Osteocyte (in vitro differentiated cells): ENCODE results near the gene NCF4. TPM values are rescaled to one million over a fixed set of nuclear protein-coding genes. Genes with fewer than 3 reads are reported as not detected.

Source experiments
- DNase-seq: peaks from one replicate; pipeline ENCODE4 v3.0.0; 2021; ENCODE audit warnings: mixed read lengths; ENCODE audit not compliant: unreplicated experiment; ENCODE audit errors: extremely low spot score
- H3K27ac Mint-ChIP-seq: one replicate; pipeline ENCODE4 v1.8.0; 2021; ENCODE audit warnings: mild to moderate bottlenecking, mixed read lengths; ENCODE audit not compliant: unreplicated experiment
- H3K27me3 Mint-ChIP-seq: one replicate; pipeline ENCODE4 v1.8.0; 2021; ENCODE audit warnings: mixed read lengths; ENCODE audit not compliant: unreplicated experiment
- H3K36me3 Mint-ChIP-seq: one replicate; pipeline ENCODE4 v1.8.0; 2021; ENCODE audit warnings: mixed read lengths; ENCODE audit not compliant: unreplicated experiment
- H3K4me1 Mint-ChIP-seq: one replicate; pipeline ENCODE4 v1.8.0; 2021; ENCODE audit warnings: mixed read lengths; ENCODE audit not compliant: unreplicated experiment
- H3K4me3 Mint-ChIP-seq: one replicate; pipeline ENCODE4 v1.8.0; 2021; ENCODE audit warnings: mild to moderate bottlenecking, moderate library complexity, mixed read lengths; ENCODE audit not compliant: unreplicated experiment
- H3K9me3 Mint-ChIP-seq: one replicate; pipeline ENCODE4 v1.8.0; 2021; ENCODE audit warnings: mixed read lengths; ENCODE audit not compliant: unreplicated experiment
- long read RNA-seq: library from polyadenylated mRNA; unstranded; transcript quantifications from one replicate; pipeline ENCODE4 v2.0.0, GENCODE V29; 2021
- total RNA-seq: library from RNA; stranded (reverse); gene quantifications from 2 replicates; pipeline ENCODE4 v1.2.1, GENCODE V29; 2021
- TF ChIP-seq, protein P1 (sequence below): fragments of 200-600 bp; sonication (generic); IDR thresholded peaks from 2 replicates; pipeline ENCODE4 v1.5.0; 2021; ENCODE audit warnings: antibody characterized with exemption, mild to moderate bottlenecking, moderate library complexity

NCF4 gene
- not detected in 2 replicates for total RNA-seq
- long read RNA-seq, result 0 reads

DNA sequence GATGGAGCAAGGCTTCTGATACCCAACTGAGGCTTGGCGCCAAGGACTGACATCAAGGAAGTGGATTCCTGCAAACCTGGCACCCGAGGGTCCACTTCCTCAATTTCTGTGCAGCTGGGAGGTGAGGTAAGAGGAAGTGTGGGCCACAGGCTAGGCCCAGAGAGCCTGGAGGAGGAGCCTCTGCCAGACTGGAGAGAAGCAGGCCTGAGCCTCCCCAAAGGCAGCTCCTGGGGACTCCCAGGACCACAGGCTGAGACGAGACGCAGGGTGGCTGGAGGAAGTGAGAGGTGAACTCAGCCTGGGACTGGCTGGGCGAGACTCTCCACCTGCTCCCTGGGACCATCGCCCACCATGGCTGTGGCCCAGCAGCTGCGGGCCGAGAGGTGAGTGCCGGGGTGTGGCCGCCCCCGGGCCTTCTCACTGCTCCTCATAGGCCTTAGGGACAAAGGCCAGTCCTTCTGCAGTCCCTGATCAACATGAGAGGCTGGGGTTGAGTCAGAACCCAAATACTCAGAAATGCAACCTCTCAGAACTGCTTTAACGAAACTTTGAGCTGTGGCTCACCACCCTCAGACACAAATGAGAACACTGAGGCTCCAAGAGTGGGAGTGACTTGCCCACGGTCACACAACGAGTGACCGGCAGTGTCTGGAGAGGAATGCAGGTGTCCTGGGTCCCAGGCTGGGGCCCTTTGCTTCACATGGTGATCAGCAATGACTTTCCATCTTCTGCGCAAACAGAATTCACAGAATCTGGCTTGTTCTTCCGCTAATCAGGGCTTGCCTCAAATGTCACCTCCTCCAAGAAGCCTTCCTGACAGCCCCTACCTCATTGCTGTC, at the start of gene NCF4:
TSS of gene NCF4 (plus strand) at position 186 of the 839 bp plus-strand sequence. CDS start at position 352, 166 bp downstream.
- Mint-ChIP-seq H3K9me3 (no peaks in the 10 kb centered on the region), H3K27ac (no peak within 1 kb of the TSS), H3K27me3 (peaks cover 25% of the 10 kb centered on the region), H3K36me3 (no peaks in the 10 kb centered on the region), H3K4me1 (peaks cover 4% of the 10 kb centered on the region), H3K4me3 (no peak within 1 kb of the TSS)
- no peak for DNase-seq
- TF ChIP-seq, protein P1, sequence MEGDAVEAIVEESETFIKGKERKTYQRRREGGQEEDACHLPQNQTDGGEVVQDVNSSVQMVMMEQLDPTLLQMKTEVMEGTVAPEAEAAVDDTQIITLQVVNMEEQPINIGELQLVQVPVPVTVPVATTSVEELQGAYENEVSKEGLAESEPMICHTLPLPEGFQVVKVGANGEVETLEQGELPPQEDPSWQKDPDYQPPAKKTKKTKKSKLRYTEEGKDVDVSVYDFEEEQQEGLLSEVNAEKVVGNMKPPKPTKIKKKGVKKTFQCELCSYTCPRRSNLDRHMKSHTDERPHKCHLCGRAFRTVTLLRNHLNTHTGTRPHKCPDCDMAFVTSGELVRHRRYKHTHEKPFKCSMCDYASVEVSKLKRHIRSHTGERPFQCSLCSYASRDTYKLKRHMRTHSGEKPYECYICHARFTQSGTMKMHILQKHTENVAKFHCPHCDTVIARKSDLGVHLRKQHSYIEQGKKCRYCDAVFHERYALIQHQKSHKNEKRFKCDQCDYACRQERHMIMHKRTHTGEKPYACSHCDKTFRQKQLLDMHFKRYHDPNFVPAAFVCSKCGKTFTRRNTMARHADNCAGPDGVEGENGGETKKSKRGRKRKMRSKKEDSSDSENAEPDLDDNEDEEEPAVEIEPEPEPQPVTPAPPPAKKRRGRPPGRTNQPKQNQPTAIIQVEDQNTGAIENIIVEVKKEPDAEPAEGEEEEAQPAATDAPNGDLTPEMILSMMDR, result no peak

DNA sequence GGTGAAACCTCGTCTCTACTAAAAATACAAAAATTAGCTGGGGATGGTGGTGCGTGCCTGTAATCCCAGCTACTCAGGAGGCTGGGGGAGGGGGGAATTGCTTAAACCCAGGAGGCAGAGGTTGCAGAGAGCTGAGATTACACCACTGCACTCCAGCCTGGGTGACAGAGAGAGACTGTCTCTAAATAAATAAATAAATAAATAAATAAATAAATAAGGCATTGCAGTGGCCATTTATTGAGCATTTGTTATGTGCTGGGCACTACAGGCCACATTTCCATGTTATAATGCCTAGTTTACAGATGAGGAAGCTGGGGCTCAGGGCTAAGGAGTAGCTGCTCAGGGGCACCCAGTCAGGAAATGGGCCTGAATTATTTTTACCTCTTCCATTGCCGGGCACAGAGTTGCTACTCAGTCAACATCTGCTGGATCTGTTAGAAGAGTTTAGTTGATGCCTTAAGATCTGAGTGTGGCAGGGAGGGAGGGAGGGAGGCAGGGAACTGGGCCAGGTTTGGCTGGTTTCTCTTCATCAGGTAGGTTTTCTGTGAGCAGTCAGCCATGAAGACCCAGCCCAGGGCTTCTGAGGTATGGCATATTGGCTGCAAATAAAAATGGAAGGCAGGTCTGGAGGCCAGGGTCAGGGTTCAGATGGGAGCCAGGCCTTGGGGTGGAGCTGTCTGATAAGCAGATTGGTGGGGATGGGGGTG, 49.6 kb upstream of the NCF4 start:
- Mint-ChIP-seq H3K9me3 (no peaks in the 10 kb centered on the region), H3K27me3 (peaks cover 66% of the 10 kb centered on the region), H3K4me1 (no peaks in the 10 kb centered on the region), H3K4me3 (no peak overlapping the region), H3K36me3 (no peaks in the 10 kb centered on the region), H3K27ac (no peak overlapping the region)
- TF ChIP-seq, protein P1, result no peak
- no peak for DNase-seq

DNA sequence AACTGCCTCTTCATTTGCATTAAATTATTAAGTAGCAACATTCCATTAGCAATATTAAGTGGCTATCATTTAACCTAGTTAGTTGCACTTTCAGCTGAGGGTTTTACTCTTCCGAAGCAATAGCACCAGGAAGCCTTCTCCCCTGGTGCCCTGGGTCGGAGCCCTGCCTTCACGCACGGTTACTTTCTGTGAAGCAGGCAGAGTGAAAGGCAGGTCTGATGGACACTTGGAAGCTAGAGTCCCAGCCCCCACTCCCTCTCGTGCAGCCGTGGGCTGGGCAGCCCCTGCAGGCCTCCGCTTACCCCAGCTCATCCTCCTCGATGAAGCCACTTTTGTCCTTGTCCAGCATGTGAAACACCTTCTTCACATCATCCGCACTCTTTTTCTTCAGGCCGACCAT, 46.0 kb upstream of the NCF4 start:
- no peaks in the 10 kb centered on the region for H3K9me3 Mint-ChIP-seq
- TF ChIP-seq, protein P1, result no peak
- H3K27ac Mint-ChIP-seq, result no peak overlapping the region
- peaks cover 77% of the 10 kb centered on the region for H3K27me3 Mint-ChIP-seq
- H3K4me1 Mint-ChIP-seq, result peaks cover 19% of the 10 kb centered on the region
- DNase-seq, result no peak
- H3K4me3 Mint-ChIP-seq, result no peak overlapping the region
- no peaks in the 10 kb centered on the region for H3K36me3 Mint-ChIP-seq

DNA sequence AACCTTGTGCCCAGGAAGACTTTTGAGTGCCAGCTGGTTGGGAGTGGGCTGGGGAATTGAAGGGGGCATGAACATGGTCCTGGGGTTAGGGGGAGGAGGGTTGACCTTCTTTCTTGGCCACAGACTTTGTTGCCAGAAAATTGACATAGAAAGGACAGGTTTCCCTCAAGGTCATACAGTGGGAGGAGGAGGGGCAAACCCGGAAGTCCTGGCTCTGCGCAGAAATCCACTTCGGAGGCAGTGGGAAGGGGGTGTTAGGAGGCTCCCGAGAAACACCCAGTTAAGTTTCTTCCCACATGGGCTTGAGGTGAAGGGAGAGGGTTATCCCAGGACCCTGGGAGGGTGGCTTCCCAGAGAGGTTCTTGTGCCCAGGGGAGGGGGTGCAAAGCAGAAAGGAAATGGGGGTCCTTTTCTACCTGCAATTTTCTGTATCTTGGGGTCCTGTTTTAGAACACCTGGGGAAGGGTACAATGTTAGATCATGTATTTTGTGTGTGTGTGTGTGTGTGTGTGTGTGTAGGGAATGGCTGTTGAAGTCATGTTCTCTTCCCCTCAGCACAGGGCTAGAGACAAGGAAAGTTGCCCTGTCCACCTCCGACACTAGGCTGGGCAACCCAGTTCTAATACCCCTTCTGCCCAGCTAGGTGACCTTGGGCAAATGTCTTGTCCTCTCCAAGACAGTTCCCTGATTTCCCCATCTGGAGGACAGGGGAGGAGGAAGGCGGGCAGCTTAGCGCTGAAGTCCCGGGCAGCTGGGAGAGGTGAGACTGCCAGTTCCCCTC, 45.1 kb upstream of the NCF4 start:
- Mint-ChIP-seq H3K4me1 (peaks cover 19% of the 10 kb centered on the region), H3K27ac (no peak overlapping the region), H3K36me3 (no peaks in the 10 kb centered on the region), H3K4me3 (peak overlapping the region; percentile 53), H3K9me3 (no peaks in the 10 kb centered on the region), H3K27me3 (peaks cover 82% of the 10 kb centered on the region)
- no peak for DNase-seq
- TF ChIP-seq, protein P1, result no peak
